ENCODE measurements around the gene AP4B1. TPM values are rescaled to one million over a fixed set of nuclear protein-coding genes. Genes with fewer than 3 reads are reported as not detected.

Gene AP4B1
- total RNA-seq, 4 donors from 2014 or later, result 5.3 to 19.1 (median 5.9) TPM

- 86 to 93% methylated on average over 4 of the region's 4 CpGs for WGBS, 2 donors
- TF ChIP-seq POLR2A (IDR thresholded peaks at IDR 0.05) (no peak), CTCF (IDR thresholded peaks at IDR 0.05) (no peak)
- DNase-seq (ENCODE audit: low spot score in 2 of 2), result no peak
- no peak overlapping the region for H3K4me3 ChIP-seq (ENCODE audit: low read depth, poor library complexity, severe bottlenecking)
- intact Hi-C loops (cut with DNase I; ENCODE audit: low total_unique reads), result no loop called here
These were observed 36.1 kb downstream of the AP4B1 start for GRCh38 chr1:113868387-113869083.

- 92 to 93% methylated on average over 5 of the region's 5 CpGs for WGBS, 2 donors
- intact Hi-C loops (cut with DNase I; ENCODE audit: low total_unique reads), result no loop called here
- no peak for TF ChIP-seq CTCF (IDR thresholded peaks at IDR 0.05)
- no peak for TF ChIP-seq POLR2A (IDR thresholded peaks at IDR 0.05)
- DNase-seq (ENCODE audit: low spot score in 2 of 2), result no peak
- H3K4me3 ChIP-seq (ENCODE audit: low read depth, poor library complexity, severe bottlenecking), result no peak overlapping the region
These were observed 43.0 kb downstream of the AP4B1 start for GRCh38 chr1:113861641-113862040.

GRCh38 chr1:113860891-113861290 lies 43.7 kb downstream of the AP4B1 start:
- DNase-seq (ENCODE audit: low spot score in 2 of 2), result no peak
- no peak for TF ChIP-seq POLR2A (IDR thresholded peaks at IDR 0.05)
- intact Hi-C loops (cut with DNase I; ENCODE audit: low total_unique reads), result no loop called here
- 68 to 73% methylated on average over 3 of the region's 3 CpGs for WGBS, 2 donors
- H3K4me3 ChIP-seq (ENCODE audit: low read depth, poor library complexity, severe bottlenecking), result no peak overlapping the region

GRCh38 chr1:113859478-113860175 lies 45.0 kb downstream of the AP4B1 start:
- intact Hi-C loops (cut with DNase I; ENCODE audit: low total_unique reads), result no loop called here
- no peak for DNase-seq (ENCODE audit: low spot score in 2 of 2)

GRCh38 chr1:113858982-113859381 lies 45.6 kb downstream of the AP4B1 start:
- intact Hi-C loops (cut with DNase I; ENCODE audit: low total_unique reads), result no loop called here
- TF ChIP-seq POLR2A (IDR thresholded peaks at IDR 0.05), result no peak
- TF ChIP-seq CTCF (IDR thresholded peaks at IDR 0.05), result no peak
- no peak for DNase-seq (ENCODE audit: low spot score in 2 of 2)
- WGBS, 2 donors, result 70 to 82% methylated on average over 1 of the region's 1 CpG
- H3K4me3 ChIP-seq (ENCODE audit: low read depth, poor library complexity, severe bottlenecking), result no peak overlapping the region

More at GRCh38 chr1:113859478-113860175, 45.0 kb downstream of the AP4B1 start:
- no peak for TF ChIP-seq POLR2A (IDR thresholded peaks at IDR 0.05)
- TF ChIP-seq CTCF (IDR thresholded peaks at IDR 0.05), result no peak
- no peak overlapping the region for H3K4me3 ChIP-seq (ENCODE audit: low read depth, poor library complexity, severe bottlenecking)
- 57 to 61% methylated on average over 3 of the region's 3 CpGs for WGBS, 2 donors

- intact Hi-C loops (cut with DNase I; ENCODE audit: low total_unique reads), result no loop called here
- DNase-seq (ENCODE audit: low spot score in 2 of 2), result no peak
- no peak overlapping the region for H3K4me3 ChIP-seq (ENCODE audit: low read depth, poor library complexity, severe bottlenecking)
- 84 to 92% methylated on average over 3 of the region's 3 CpGs for WGBS, 2 donors
- no peak for TF ChIP-seq POLR2A (IDR thresholded peaks at IDR 0.05)
- no peak for TF ChIP-seq CTCF (IDR thresholded peaks at IDR 0.05)
These were observed 46.2 kb downstream of the AP4B1 start for GRCh38 chr1:113858418-113858817.

Data from lower leg skin (tissue), 4 donors.